GM18517 (cell line): ENCODE data around the gene HSD17B3.
"Not testable (repeated sequence)": the region's sequence is repeated elsewhere in the genome, so short reads cannot be mapped to it uniquely, and the experiment has no call there.

Experiments
- ATAC-seq: cut with Tn5 transposase; IDR thresholded peaks from one replicate; pipeline ENCODE4 v1.9.1; 2021; ENCODE audit warnings: mild to moderate bottlenecking, moderate library complexity; ENCODE audit not compliant: unreplicated experiment

The HSD17B3 gene

DNA sequence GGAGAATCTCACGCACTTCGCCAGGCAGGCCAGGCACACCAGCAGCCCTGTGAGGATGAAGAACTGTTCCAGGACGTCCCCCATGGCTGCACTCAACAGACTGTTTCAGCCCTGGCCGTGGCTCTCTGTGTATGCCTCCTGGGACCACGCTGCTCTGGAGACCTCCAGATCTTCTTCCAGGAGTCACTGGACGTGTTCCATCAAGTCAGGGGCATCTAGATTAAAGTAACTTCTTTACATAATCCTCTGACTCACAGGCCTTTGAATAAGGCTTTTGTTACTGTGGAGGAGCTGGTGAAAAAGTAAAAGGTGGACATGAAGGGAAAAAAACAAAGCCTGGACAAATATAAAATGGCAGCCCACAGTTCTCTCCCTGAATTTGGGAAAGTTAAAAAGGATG, at the start of gene HSD17B3:
Gene HSD17B3 (minus strand): TSS at position 156 of the 400 bp plus-strand sequence. CDS start 72 bp downstream, at position 84.
- no peak for ATAC-seq

DNA sequence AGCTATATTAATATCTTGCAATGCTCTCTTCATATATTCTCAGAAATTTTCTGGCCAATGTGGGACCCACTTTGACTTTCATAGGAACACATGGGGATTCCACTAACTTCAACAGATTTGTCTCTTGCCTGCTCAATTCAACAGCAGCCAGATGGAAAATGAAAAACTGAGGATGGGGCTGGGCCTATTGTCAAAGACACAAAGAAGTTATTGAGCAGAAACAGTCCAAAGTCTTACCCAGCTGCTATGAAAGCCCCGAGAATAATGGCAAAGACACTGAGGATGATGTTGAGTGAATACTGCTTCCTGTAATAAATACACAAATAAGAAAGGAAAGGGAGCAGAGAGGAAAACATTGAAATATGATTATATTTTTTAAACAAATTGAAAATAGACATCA, 48.9 kb upstream of the HSD17B3 start:
- ATAC-seq, result no peak

DNA sequence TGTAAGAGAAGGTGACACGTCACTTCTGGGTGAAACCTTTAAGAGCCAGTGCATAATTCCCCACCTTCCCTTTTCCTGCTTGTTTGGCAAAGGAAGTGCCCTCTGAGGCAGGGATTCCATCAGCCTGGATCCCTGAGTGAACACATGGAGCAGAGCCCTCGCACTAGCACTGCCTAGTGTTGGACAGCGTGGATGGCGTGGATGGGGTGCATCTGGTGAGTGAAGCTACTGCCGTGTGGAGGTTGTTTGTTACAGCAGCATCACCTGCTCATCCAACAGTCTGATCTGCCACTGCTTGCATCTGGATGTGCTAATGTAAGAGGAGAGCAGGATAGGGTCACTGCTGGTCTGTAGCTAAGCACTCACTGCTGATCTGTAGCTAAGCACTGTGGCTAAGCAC, 46.3 kb upstream of the HSD17B3 start:
- ATAC-seq, result no peak

DNA sequence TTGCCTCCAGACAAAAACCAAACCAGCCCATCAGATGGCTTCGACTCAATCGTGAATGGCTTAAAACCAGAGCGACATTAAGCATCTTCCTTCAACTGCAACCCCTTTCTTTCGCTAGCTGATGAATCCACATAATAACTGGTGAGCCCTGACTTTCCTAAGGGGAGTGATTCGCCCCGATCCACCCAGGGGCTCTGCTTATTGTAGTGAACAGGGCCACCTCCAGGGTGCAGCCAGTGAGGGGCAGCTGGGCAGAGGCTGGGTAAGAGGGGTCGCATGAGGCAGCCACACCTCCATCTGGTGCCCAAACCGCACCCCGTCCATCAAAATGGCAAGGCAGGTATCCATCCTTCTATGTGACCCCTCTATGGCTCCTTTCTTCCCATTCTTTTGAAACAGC, 43.6 kb upstream of the HSD17B3 start:
- ATAC-seq, result no peak

DNA sequence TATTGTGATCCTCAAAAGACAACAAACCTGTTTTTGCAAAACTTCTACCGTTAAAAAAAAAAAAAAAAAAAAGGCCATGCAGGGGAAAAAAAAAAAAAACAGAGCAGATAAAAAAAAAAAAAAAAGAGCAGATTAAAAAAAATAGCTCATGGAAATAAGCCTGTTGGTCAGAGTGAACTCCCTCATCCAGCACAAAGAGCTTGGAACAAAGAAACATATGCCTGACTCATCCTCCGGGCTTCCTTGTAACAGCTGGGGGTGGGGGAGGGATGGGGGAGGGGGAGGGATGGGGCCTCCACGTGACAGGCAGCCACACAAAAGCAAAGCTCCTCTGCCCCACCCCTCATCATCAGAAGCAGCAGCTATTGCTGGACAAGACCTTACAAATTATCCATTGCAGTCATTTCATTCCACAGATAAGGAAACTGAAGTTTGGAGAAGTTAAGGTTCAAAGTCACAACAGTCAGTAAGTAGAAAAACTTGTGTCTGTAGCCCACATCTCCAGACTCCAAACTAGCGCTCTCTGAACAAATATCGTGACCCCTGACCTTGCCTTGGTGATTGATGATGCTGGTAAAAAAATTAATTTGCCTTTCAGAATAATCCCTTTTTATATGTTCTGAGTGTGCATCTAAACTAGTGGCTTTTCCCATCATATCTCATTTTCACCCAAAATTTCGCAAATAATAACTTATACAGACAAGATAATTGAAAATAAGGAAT, 42.6 kb upstream of the HSD17B3 start:
- ATAC-seq, result no peak

DNA sequence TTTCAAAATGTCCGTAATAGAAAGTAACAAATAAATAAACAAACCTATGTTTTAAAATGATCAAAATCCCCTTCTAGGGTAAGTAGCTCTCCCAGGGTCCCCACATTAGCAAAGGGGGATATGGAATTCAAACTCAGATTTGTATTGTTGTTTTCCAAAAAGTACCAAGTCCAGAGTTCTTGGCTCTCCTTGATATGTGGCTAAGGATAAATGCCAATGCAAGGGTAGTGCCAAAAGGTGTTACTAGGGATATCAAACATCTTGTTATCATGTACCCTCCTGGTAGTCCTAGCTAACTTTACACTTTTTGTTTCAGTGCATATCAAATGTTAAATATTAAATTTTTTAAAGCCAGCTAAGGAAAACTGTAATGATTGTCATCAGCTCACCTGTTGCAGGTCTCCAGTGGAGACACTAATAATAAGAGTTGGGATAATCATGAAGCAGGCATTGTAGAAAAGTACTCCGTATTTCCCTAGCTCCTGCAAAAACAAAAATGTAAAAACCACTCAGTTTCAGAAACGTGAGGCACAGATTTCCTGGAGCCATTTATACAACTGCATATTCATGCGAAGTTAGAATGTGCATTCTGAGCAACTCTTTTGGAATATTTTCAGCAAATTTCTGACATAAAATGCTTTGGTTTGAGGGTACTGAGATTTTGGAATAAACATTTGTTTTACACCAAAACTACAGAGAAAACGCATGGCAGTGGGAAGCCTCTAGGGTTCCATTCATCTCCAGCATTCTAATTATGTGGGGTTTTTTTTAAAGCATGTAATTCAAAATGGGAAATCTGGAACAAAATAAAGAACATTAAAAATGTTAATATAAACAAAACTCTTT, 41.8 kb upstream of the HSD17B3 start:
- no peak for ATAC-seq

DNA sequence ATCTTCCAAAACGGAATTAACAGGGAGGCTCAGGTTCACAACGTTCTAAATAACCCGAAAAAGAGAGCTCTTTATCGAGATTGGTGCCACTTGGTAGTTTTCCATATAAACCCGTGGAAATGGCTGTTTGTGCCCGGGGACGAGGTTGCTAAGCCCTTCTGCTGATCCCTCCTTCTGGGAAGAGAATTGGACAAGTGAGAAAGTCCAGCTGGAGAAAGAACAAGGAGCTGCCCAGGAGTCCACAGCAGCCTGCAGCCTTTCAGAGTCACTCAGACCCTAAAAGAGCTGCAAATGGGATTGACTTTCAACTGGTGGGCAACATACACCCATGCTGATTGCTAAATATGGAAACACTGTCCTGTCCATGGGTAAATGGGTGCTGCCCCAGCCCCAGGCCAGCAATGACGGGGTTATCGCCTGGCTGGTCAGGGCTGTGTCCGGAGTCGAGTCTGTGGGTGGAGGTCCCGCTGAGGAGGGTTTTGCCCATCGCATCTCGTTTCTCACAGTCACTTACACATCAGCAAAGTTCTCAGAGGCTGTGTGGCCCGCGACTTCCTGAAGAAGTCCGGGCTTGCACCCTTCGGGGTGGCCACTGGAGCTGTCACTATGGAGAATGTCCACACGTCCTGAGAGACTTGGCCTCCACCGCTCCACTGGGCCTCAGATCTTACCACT, 40.7 kb upstream of the HSD17B3 start:
- ATAC-seq, result no peak

DNA sequence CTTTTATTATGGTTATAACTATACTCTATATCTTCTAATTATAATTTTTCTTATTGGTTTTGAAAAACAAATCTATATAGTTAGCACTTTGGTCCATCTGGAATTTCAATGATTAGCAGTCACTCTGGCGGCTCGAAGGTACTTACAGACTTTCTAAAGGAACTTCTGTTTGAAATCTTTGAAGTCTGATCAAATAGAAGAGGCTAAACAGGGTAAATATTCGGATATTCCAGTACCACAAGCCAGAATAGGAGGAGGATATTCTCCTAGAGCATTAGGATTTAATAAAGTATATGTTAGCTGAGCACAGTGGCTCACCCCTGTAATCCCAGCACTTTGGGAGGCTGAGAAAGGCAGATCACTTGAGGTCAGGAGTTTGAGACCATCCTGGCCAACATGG, 38.7 kb upstream of the HSD17B3 start:
- ATAC-seq, result no peak

DNA sequence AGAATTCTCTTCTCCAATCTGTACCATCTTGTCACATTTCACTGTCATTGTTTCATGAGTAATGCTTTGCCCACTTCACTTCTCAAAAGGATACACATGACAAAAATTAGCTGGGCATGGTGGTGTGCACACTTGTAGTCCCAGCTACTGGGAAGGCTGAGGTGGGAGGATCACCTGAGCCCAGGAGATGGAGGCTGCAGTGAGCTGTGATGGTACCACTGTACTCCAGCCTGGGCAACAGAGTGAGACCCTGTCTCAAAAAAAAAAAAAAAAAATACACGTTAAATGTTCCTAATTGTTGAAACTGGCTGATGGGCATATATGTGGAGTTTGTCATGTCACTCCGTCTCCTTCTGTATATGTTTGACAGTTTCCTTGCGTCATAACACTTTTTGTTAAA, 36.3 kb upstream of the HSD17B3 start:
- no peak for ATAC-seq

DNA sequence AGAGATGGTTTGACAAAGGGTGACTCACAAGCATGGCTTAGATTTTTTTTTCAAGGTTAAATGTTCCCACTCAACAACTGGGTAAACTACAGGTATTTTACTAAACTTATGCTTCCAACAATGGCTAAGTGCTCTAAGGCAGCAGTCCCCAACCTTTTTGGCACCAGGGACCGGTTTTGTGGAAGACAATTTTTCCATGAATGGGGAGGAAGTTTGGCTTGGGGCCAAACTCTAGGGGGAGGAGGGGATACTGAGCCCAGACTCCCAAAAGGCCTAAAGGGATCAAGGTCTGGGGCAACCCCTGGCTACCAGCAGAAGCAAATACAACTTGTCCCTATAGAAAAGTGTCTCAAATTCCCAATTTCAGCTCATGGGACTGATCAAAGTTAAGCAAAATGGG, 32.0 kb upstream of the HSD17B3 start:
- ATAC-seq, result no peak

DNA sequence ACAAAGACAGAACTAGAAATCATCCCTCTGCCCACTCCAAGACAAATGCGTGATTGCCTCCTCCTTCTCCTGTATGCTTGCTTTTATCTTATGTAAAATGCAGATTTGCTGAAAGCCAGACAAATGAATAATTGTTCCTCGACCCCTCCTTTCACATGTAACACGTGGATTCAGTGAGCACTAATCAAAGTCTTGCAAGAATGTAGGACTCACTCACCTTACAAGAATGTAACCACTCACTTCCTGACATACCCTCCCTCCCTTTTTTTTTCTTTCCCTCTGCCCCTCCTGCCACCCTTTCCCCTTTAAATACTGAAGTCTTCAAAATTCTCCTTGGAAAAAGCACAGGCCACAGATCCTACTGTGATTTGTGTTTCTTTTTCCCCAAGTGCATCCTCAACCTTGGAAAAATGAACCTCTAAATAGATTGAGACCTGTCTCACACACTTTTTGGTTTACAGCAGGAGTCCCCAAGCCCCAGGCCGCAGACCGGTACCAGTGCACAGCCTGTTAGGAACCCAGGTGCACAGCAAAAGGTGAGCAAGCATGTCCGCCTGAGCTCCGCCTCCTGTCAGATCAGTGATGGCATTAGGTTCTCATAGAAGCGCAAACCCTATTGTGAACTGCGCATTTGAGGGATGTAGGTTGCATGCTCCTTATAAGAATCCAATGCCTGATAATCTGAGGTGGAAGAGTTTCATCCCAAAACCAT, 29.4 kb upstream of the HSD17B3 start:
- no peak for ATAC-seq

DNA sequence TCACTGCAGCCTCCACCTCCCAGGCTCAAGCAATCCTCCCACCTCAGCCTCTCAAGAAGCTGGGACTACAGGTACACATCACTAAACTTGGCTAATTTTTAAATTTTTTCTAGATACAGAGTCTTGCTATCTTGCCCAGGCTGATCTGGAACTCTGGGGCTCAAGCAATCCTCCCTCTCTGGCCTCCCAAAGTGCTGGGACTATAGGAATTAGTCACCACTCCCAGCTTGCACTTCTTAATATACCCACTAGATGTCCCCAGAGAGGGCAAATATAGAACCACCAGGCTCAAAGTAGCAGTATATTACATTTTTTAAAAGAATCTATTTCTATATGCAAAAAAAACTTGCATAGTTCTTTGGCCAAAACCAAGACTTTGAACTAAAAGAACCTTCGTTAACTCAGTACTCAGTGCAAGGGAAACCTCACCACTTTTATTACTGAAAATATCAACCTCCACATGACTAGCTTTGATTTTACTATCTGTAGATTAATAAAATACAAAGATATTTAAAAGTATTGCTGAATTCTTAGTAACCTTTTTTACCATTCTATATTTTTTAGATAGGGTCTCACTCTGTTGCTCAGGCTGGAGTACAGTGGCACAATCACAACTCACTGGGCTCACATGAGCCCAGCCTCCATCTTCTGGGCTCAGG, 25.8 kb upstream of the HSD17B3 start:
- no peak for ATAC-seq

DNA sequence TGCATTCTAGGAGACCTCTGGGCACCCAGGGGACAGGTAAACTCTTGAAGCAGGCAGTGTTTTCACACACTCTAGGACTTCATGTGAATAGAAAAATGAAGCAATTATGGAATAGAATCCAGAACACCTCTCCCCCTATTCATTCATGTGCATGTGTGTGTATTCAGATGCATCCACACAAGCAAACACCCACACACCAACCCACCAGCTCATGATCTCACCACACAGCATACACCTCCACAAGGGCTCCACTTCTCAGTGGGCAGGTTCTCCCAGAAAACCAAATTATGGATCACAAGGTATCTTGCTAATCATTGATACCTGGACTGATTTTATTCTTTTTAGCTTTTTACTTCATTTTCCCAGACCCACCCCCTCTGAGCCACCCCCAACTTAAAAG, 21.2 kb upstream of the HSD17B3 start:
- ATAC-seq, result no peak

DNA sequence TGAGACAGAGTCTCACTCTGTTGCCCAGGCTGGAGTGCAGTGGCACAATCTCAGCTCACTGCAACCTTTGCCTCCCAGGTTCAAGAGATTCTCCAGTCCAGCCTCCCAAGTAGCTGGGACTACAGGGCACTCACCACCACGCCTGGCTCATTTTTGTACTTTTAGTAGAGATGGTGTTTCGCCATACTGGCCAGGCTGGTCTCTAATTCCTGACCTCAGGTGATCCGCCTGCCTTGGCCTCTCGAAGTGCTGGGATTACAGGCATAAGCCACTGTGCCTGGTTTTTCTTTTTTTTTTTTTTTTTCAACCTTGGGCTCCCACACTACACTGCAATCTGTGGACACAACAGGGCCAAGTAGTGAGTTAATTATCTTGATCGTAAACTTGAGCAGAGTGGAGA, 20.8 kb upstream of the HSD17B3 start:
- ATAC-seq, result not testable (repeated sequence)

DNA sequence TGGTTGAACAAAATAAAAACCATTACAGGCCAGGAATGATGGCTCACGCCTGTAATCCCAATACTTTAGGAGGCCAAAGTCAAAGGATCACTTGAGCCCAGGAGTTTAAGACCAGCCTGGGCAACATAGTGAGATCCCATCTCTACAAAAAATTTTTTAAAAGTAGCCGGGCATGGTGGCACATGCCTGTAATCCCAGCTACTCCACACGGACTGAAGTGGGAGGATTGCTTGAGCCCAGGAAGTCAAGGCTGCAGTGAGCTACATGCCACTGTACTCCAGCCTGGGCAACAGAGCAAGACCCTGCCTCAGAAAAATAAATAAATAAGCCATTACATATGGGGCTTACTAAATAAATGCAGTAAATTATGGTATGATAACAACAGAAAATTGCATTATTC, 20.2 kb upstream of the HSD17B3 start:
- not testable (repeated sequence) for ATAC-seq

DNA sequence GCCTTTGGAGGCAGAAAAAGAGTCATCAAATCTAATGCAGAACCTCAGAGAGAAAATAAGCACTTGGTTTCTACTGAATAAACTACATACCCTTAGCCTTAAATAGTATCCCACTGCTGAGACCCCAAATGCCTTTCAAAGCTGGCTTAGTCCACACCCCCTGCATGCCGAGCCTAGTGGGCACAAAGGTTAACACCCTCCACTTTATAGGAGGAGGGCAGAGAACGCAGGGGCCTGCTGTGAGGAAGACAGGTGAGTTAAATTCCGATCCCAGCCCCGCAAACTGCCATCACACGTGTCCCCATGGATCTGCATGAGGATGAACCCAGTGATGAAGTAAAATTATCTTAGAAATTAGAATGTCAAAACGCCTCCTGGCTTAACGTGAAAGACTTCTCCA, 19.5 kb upstream of the HSD17B3 start:
- ATAC-seq, result no peak

DNA sequence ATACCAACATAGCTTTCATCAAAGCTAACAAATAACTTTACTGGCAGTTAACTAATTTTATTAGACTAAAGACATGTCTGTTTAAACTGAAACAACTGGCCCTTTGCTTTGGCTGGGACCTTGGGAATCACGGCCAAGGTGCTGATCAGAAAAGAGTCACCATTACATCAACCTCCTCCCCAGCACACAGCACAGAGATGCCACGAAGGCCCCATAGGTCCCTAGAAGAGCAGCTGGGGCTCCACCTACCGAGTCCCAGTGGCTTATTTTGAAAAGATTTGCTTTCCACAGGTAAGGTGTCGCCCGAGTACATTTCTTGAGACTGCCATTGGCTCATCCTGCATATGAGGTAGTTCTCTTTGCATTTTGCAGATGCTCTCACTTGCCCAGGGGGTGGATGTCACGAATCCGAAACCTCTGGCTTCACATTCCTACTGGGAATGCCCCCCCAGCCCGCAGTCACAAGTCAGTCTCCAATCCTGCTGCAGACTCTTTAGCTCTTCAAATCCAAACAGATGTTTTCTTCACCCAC, 18.8 kb upstream of the HSD17B3 start:
- no peak for ATAC-seq

DNA sequence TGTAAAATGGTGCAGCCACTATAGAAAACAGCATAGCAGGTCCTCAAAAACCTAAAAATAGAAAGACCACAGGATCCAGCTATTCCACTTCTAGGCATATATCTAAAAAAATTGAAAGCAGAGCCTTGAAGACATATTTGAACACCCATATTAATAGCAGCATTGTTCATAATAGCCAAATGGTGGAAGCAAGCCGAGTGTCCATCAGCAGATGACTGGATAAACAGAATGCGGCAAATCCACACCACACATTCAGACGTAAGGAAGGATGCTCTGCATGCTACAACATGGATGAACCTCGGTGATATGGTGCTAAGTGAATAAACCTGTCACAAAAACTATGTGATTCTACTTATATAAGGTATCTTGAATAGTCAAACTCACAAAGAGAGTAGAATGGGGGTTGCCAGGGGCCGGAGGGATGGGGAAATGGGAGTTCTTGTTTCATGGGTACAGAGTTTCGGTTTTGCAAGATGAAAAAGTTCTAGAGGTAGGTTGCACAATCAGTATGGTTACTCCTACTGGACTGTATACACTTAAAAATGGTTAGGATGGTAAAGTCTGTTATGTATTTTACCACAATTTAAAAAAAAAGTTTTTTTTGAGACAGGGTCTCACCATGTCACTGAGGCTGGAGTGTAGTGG, 17.1 kb upstream of the HSD17B3 start:
- ATAC-seq, result no peak

DNA sequence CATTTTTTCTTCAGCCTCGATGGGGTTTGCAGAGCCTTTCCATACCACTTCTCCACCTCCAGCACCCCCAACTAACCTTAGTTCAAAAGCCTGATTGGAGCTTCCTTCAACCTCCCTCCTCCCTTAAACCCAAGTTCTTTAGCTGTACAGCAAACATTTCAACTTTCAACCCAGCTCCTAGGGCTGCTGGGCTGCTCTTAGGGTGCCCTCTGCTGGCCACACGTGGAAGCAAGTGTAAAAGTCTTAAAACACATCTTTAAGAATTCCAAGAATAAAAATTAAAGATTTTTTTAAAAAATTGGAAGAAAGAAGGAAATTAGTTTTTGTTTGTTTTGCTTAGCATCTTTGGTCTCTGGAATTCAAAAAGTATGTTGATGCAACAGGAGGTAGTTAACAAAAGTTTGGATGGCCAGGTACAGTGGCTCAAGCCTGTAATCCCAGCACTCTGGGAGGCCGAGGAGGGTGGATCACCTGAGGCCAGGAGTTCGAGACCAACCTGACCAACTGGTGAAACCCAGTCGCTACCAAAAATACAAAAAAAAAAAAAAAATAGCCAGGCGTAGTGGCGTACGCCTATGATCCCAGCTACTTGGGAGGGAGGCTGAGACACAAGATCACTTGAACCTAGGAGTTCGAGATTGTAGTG, 15.5 kb upstream of the HSD17B3 start:
- ATAC-seq, result no peak
